GM12878 (cell line): ENCODE results near the gene TENT5A. TPM values are rescaled to one million over a fixed set of nuclear protein-coding genes. Genes with fewer than 3 reads are reported as not detected.

ENCODE experiments used
- ATAC-seq: fragments of 200-7000 bp; cut with Tn5 transposase; 3 replicates; pipeline ENCODE4 v1.9.1; 2020; ENCODE audit warnings: mild to moderate bottlenecking, moderate library complexity
- BruUV-seq: library from RNA; stranded (reverse); fragments of 400-500 nt; replicated peaks from 2 replicates; lab custom pipeline; 2021; lab: Mats Ljungman, UMichigan
- CTCF ChIA-PET: fragments of 300-600 bp; sonication (Branson Sonifier 250); formaldehyde crosslinking; extraction: SDS; loops from one replicate; lab custom pipeline; 2021; ENCODE audit warnings: inconsistent platforms; lab: Yijun Ruan, JAX
- POLR2A ChIA-PET: fragments of 350-600 bp; formaldehyde crosslinking; extraction: SDS; loops from one replicate; lab custom pipeline; 2021; ENCODE audit warnings: inconsistent platforms; lab: Charles Lee
- RAD21 ChIA-PET: fragments of 300-600 bp; sonication (Branson Sonifier 250); formaldehyde crosslinking; loops from one replicate; lab custom pipeline; 2023; ENCODE audit warnings: antibody characterized with exemption; ENCODE audit not compliant: unreplicated experiment; lab: Charles Lee
- SMC1A ChIA-PET: fragments of 300-600 bp; sonication (Branson Sonifier 250); formaldehyde crosslinking; loops from one replicate; lab custom pipeline; 2023; ENCODE audit not compliant: unreplicated experiment, uncharacterized antibody; lab: Charles Lee
- DNase-seq: peaks from one replicate; pipeline ENCODE4 v3.0.0-alpha.2; 2011; ENCODE audit warnings: low read depth, low spot score
- FAIRE-seq: peaks from 3 replicates; lab custom pipeline; 2011; peaks lifted over from hg19 to GRCh38; lab: Jason Lieb, UNC
- H2AFZ ChIP-seq: 2 replicates; pipeline ENCODE4 v1.6.0; 2011; ENCODE audit warnings: low read depth, low read length, control low read depth; ENCODE audit not compliant: control insufficient read depth
- H3K27ac ChIP-seq: 2 replicates; pipeline ENCODE4 v1.5.1; 2011; ENCODE audit warnings: control low read depth; ENCODE audit not compliant: control insufficient read depth, insufficient read depth
- H3K27me3 ChIP-seq, 2 experiments: replicated peaks in 1 of 2; 2 replicates each; pipeline versions ENCODE4 v1.6.0 to v1.6.1; 2011; ENCODE audit warnings: low read length in 1 of 2; ENCODE audit not compliant: control insufficient read depth in 2 of 2, insufficient read depth in 2 of 2
- H3K36me3 ChIP-seq, 2 experiments: 2 replicates each; pipeline ENCODE4 v1.5.1; 2011; ENCODE audit warnings: low read length in 1 of 2; ENCODE audit not compliant: control insufficient read depth in 2 of 2, insufficient read depth in 2 of 2
- H3K4me1 ChIP-seq: 2 replicates; pipeline ENCODE4 v1.6.1; 2011; ENCODE audit warnings: mild to moderate bottlenecking, low read length, moderate library complexity, mixed read lengths; ENCODE audit not compliant: control insufficient read depth, insufficient read depth
- H3K4me2 ChIP-seq: 2 replicates; pipeline ENCODE4 v1.6.0; 2011; ENCODE audit warnings: control low read depth; ENCODE audit not compliant: control insufficient read depth, insufficient read depth
- H3K4me3 ChIP-seq: fragments of 200-600 bp; sonication (generic); 2 replicates; pipeline ENCODE4 v1.5.1; 2016
- H3K79me2 ChIP-seq: 2 replicates; pipeline ENCODE4 v1.6.0; 2011; ENCODE audit warnings: low read length; ENCODE audit not compliant: control insufficient read depth, insufficient read depth
- H3K9ac ChIP-seq: 2 replicates; pipeline ENCODE4 v1.8.0; 2011; ENCODE audit warnings: low read length, control low read depth, mixed read lengths; ENCODE audit not compliant: control insufficient read depth, insufficient read depth
- H3K9me3 ChIP-seq: replicated peaks from 3 replicates; pipeline ENCODE4 v1.5.1; 2011; ENCODE audit warnings: mild to moderate bottlenecking, low read length; ENCODE audit not compliant: control insufficient read depth, insufficient read depth
- H4K20me1 ChIP-seq: 2 replicates; pipeline ENCODE4 v1.6.0; 2011; ENCODE audit not compliant: control insufficient read depth, insufficient read depth
- BHLHE40 ChIP-seq, 2 experiments: fragments of 450-650 bp in 1 of 2; IDR thresholded peaks; 2 replicates each; pipeline ENCODE4 v1.6.1; 2011 to 2017; ENCODE audit warnings: low read depth in 2 of 2, borderline replicate concordance in 1 of 2, improper control_type of control experiment in 1 of 2, low read length in 1 of 2, mild to moderate bottlenecking in 1 of 2
- BMI1 ChIP-seq: fragments of 450-650 bp; IDR thresholded peaks from 2 replicates; pipeline ENCODE4 v1.6.1; 2016; ENCODE audit warnings: mild to moderate bottlenecking, moderate library complexity, borderline replicate concordance
- CHD2 ChIP-seq: IDR thresholded peaks from 2 replicates; pipeline ENCODE4 v1.6.1; 2011; ENCODE audit warnings: low read depth, low read length, improper control_type of control experiment, borderline replicate concordance
- ESRRA ChIP-seq: IDR thresholded peaks from 2 replicates; pipeline ENCODE4 v1.6.1; 2012; ENCODE audit warnings: mild to moderate bottlenecking, low read length, improper control_type of control experiment
- JUNB ChIP-seq: IDR thresholded peaks from 2 replicates; pipeline ENCODE4 v1.6.1; 2016; ENCODE audit warnings: antibody characterized with exemption, mild to moderate bottlenecking
- NR2C2 ChIP-seq: IDR thresholded peaks from 2 replicates; pipeline ENCODE4 v1.6.1; 2011; ENCODE audit warnings: borderline replicate concordance, low read depth; ENCODE audit not compliant: control insufficient read depth, insufficient read length
- STAT1 ChIP-seq: fragments of 450-650 bp; conservative IDR thresholded peaks from 2 replicates; pipeline ENCODE4 v1.6.1; 2014; ENCODE audit warnings: antibody characterized with exemption, mild to moderate bottlenecking
- YBX1 ChIP-seq: fragments of 450-650 bp; IDR thresholded peaks from 2 replicates; pipeline ENCODE4 v1.6.1; 2016; ENCODE audit warnings: antibody characterized with exemption
- ZNF384 ChIP-seq: IDR thresholded peaks from 2 replicates; pipeline ENCODE4 v1.6.1; 2012; ENCODE audit warnings: low read depth, mild to moderate bottlenecking, low read length, improper control_type of control experiment, borderline replicate concordance
- WGBS: methylation state at CpG from one replicate; pipeline ENCODE4 v1.1.6; 2016; ENCODE audit warnings: low lambda C conversion rate; ENCODE audit not compliant: insufficient replicate concordance, insufficient coverage; ENCODE audit errors: missing lambda C conversion rate; 5-methylcytosine and 5-hydroxymethylcytosine counted together
- in situ Hi-C: fragments of 300-500 bp; cut with MboI; formaldehyde crosslinking; loops from 9 replicates; pipeline ENCODE4 v1.14.3; 2018; ENCODE audit warnings: mixed read lengths
- intact Hi-C: fragments of 100-400 bp; cut with micrococcal nuclease; formaldehyde crosslinking; loops from one replicate; pipeline ENCODE4 v1.14.2; 2022; ENCODE audit not compliant: unreplicated experiment
- polyA plus RNA-seq, 11 experiments: library from polyadenylated mRNA; depleted of rRNA in 4 of 11; unstranded in 6 of 11; stranded (reverse) in 5 of 11; fragments of >200 nt; fragmentation: Nextera tagmentation in 4 of 11; fragmentation: Illumina TruSeq in 1 of 11; extraction: Ambion mirVana in 4 of 11; extraction: Trizol in 1 of 11; gene quantifications; 1 replicate in 1 of 11; 2 replicates in 10 of 11; pipeline versions ENCODE4 v1.2.1 to v1.2.3, GENCODE V29; 2011 to 2016; ENCODE audit warnings: inconsistent platforms in 2 of 11, missing spikeins in 2 of 11, low read depth in 1 of 11
- total RNA-seq, 4 experiments: library from RNA; depleted of rRNA in 3 of 4; stranded (reverse); fragments of >200 nt in 3 of 4; fragmentation: Illumina TruSeq in 1 of 4; extraction: Trizol in 1 of 4; gene quantifications; 2 replicates each; pipeline versions ENCODE4 v1.2.1 to v1.2.3, GENCODE V29; 2013 to 2021
- TF ChIP-seq, protein P1 (sequence below): fragments of 450-650 bp; IDR thresholded peaks from 2 replicates; pipeline ENCODE4 v1.6.1; 2017; ENCODE audit warnings: mild to moderate bottlenecking, low read depth, inconsistent platforms; ENCODE audit not compliant: poor library complexity, severe bottlenecking
- TF ChIP-seq, protein P2 (sequence below): fragments of 450-650 bp; IDR thresholded peaks from 2 replicates; pipeline ENCODE4 v1.6.1; 2016; ENCODE audit warnings: mild to moderate bottlenecking, moderate library complexity, borderline replicate concordance

Gene TENT5A
- total and polyA plus RNA-seq, 10 of the 15 experiments (the other 5 are each of a cell fraction or from before 2014, with no cell fraction given) = 0.25 to 9.6 (median 0.48) TPM

DNA sequence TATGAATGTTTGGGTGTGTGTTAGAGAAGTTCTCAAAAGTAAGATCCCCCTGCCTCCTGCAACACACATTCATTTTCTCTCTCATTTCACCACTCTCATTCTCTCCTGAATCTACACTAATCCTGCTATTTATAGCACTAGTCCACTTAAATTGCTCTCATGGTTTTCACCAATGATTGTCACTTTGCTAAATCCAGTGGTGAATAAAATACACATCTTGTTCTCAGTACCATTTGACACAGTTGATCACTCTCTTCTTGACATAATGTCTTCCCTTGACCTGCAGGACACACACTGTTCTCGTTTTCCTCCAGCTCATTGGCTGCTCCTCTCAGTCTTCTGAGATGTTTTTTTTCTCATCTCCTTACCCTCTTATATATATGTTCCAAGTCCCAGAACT, 32.1 kb downstream of the TENT5A start (continued):
- TF ChIP-seq, protein P1, sequence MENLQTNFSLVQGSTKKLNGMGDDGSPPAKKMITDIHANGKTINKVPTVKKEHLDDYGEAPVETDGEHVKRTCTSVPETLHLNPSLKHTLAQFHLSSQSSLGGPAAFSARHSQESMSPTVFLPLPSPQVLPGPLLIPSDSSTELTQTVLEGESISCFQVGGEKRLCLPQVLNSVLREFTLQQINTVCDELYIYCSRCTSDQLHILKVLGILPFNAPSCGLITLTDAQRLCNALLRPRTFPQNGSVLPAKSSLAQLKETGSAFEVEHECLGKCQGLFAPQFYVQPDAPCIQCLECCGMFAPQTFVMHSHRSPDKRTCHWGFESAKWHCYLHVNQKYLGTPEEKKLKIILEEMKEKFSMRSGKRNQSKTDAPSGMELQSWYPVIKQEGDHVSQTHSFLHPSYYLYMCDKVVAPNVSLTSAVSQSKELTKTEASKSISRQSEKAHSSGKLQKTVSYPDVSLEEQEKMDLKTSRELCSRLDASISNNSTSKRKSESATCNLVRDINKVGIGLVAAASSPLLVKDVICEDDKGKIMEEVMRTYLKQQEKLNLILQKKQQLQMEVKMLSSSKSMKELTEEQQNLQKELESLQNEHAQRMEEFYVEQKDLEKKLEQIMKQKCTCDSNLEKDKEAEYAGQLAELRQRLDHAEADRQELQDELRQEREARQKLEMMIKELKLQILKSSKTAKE = no peak
- TF ChIP-seq ZNF384 (no peak), STAT1 (no peak), NR2C2 (no peak)
- TF ChIP-seq, protein P2, sequence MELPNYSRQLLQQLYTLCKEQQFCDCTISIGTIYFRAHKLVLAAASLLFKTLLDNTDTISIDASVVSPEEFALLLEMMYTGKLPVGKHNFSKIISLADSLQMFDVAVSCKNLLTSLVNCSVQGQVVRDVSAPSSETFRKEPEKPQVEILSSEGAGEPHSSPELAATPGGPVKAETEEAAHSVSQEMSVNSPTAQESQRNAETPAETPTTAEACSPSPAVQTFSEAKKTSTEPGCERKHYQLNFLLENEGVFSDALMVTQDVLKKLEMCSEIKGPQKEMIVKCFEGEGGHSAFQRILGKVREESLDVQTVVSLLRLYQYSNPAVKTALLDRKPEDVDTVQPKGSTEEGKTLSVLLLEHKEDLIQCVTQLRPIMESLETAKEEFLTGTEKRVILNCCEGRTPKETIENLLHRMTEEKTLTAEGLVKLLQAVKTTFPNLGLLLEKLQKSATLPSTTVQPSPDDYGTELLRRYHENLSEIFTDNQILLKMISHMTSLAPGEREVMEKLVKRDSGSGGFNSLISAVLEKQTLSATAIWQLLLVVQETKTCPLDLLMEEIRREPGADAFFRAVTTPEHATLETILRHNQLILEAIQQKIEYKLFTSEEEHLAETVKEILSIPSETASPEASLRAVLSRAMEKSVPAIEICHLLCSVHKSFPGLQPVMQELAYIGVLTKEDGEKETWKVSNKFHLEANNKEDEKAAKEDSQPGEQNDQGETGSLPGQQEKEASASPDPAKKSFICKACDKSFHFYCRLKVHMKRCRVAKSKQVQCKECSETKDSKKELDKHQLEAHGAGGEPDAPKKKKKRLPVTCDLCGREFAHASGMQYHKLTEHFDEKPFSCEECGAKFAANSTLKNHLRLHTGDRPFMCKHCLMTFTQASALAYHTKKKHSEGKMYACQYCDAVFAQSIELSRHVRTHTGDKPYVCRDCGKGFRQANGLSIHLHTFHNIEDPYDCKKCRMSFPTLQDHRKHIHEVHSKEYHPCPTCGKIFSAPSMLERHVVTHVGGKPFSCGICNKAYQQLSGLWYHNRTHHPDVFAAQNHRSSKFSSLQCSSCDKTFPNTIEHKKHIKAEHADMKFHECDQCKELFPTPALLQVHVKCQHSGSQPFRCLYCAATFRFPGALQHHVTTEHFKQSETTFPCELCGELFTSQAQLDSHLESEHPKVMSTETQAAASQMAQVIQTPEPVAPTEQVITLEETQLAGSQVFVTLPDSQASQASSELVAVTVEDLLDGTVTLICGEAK = no peak

DNA sequence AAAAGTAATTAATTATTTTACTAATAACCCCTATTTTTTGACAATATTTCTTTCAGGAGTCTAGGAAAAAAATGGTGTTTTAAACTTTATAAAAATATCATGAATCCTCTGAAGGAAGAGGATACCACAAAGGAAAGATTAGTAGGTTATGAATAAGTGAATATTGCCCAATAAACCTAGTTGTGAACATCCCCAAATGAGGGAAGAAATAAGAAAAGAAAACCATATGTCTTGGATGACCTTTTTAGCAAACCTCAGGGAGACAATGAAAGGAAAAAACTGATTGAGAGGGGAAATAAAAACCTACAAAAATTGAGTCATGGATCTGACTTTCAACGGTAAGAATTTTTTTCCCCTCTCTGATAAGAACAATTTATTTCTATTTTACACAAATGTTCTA, 34.4 kb downstream of the TENT5A start:
- intact Hi-C loops = no loop called here
- SMC1A ChIA-PET = interaction anchor here (1.0 to 1.2 kb wide), 2 partner anchors 9 to 14 kb away, joined by 3 read pairs; no protein-coding TSS in a partner anchor
- FAIRE-seq = no peak
- in situ Hi-C loops = no loop called here
- BruUV-seq = no TSS peak
- Histone ChIP-seq H3K36me3 (no peaks in the 10 kb centered on the region), H3K4me1 (no peaks in the 10 kb centered on the region), H3K79me2 (no peaks in the 10 kb centered on the region), H3K9me3 (no peaks in the 10 kb centered on the region), H4K20me1 (no peaks in the 10 kb centered on the region), H3K27ac (no peak overlapping the region), H3K4me3 (no peak overlapping the region), H3K4me2 (no peak overlapping the region), H2AFZ (no peak overlapping the region), H3K9ac (no peak overlapping the region), H3K27me3 (no peaks in the 10 kb centered on the region)
- WGBS = 90% methylated on average over 1 of the region's 1 CpG
- no peak for DNase-seq
- ATAC-seq = no peak
- POLR2A ChIA-PET = no interaction called here
- TF ChIP-seq YBX1 (no peak), BHLHE40 (IDR thresholded peaks at IDR 0.05; ENCODE audit: borderline replicate concordance in 1 of 2, low read depth in 2 of 2, low read length in 1 of 2) (no peak), ESRRA (no peak), BMI1 (no peak), CHD2 (no peak), JUNB (no peak)
- RAD21 ChIA-PET = interaction anchor here (1.5 kb wide), 1 partner anchor 13 kb away, joined by 3 read pairs; no protein-coding TSS in a partner anchor
- CTCF ChIA-PET = no interaction called here
